HG03460 (cell line): Measurements from ENCODE around the gene HUNK.
"Not testable (repeated sequence)": the region's sequence is repeated elsewhere in the genome, so short reads cannot be mapped to it uniquely, and the experiment has no call there.

ENCODE experiments used
- ATAC-seq: cut with Tn5 transposase; IDR thresholded peaks from one replicate; pipeline ENCODE4 v1.9.1; 2021; ENCODE audit not compliant: unreplicated experiment

Gene HUNK

DNA sequence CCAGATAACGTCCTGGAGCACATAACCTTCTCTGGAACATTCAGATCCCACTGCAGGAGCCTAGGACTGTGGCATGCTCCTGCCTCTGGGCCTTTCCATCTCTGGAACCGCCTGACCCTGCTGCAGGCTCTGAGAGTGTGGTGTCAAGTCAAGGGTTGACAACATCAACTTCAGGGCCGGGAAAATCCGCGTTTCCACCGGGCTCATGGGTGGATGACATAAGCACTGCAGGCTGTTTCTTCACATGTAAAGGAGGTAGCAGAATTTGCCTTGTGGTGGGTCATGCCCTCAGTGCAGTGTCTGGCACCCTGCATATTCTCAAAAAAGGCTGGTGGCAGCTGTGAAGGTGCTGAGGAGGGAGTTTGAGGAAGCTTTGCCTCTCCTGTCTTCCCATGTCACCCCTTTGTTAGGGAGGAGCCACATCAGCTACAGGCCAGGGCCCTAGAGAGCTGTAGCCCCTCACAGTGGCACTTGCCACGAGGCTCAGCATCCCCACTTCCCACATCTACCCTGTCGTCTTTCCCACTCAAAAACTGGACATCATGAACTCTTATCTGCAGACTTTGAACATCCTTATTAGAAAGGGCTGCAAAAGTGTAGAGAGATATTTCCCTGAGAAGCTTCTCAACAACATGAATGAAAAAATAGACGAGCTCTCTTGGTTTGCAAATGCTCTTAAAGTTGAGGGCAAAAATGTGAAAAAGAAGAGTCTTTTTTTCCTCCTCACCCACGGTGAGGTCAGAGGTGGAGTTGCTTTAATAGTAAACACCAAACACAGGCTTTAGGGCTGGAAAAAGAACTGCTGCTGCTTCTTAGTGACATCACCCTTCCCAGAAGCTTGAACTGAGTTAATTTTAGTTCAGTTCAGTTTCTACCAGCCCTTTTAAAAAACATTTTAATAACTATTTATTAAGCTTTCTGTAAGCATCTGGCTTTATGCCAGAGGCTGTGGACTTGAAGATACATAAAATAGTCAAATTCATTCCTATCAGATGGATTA is 121.3 kb downstream of the HUNK start:
- no peak for ATAC-seq

GRCh38 chr21:31997191-31997590 is 124.4 kb downstream of the HUNK start:
- no peak for ATAC-seq

DNA sequence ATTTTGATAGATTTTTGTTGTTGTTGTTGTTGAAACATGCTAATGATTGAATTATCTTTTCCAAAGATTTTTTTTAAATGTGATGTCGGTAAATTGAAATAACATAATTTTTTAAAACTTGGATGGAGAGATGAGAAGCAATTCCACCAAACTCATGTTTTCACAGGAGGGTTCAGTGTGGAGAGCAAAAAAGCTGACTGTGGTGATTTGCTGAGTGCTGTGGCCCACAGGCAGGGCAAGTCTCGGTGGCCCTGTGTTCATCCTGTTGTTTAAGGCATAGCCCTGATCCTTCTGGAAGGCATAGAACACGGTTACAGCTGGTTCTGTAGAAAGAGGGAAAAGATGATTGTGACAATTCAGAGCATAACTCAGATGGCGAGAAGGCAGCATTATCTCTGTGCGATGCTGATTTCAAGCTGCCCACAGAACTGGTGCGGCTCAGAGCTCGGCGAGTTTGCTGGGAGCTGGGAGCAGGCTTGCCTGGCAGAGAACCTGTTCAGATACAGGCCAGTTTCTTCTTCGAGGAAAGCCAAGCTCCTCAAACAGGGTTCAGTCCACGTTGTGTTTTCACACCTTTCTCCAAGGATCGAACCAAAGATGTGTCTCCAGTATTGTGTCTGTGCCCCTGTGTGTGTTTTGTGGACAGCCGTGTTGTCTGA is 127.1 kb downstream of the HUNK start:
- no peak for ATAC-seq

DNA sequence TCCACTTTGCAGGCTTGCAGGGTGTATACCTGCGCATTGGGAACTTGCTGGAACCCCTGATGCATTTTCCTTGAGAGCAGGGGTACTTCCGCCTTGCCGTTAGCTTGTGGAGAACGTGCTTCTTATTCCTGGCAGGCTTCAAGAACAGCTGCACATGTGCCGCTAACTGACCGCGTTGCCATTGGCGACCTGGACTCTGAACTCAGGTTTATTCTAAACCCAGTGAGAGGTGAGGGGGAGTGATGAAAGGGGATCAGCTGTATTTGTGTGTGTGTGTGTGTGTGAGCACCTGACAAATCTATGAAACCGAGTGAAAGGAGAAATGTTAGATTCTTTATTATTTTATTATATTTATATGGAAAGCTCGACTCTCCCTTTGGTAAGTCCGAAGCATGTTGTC is 128.6 kb downstream of the HUNK start:
- ATAC-seq: no peak

- ATAC-seq: no peak
Observed at GRCh38 chr21:32003411-32003810, 130.6 kb downstream of the HUNK start.

- no peak for ATAC-seq
Observed at GRCh38 chr21:32004291-32004690, 131.5 kb downstream of the HUNK start.

- ATAC-seq: no peak
Observed at GRCh38 chr21:32007456-32007855, 134.6 kb downstream of the HUNK start.

- no peak for ATAC-seq
Observed at GRCh38 chr21:32008714-32009113, 135.9 kb downstream of the HUNK start.

- no peak for ATAC-seq
Observed at GRCh38 chr21:32009263-32009662, 136.4 kb downstream of the HUNK start.

GRCh38 chr21:32015461-32016139 is 142.8 kb downstream of the HUNK start:
- ATAC-seq: no peak

DNA sequence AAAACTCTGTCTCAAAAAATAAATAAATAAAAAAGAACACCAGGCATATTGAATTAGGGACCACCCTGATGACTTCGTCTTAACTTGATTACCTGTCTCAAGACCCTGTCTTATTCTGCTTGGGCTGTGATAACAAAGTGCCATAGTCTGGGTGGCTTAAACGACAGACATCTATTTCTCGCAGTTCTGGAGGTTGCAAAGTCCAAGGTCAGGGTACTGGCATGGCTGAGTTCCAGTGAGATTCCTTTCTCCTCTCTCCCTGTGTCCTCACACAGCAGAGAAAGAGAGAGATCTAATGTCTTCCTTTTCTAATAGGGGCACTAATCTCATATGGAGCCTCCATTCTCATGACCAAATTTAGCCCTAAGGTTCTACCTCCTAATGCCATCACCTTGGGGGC is 145.6 kb downstream of the HUNK start:
- ATAC-seq: no peak

DNA sequence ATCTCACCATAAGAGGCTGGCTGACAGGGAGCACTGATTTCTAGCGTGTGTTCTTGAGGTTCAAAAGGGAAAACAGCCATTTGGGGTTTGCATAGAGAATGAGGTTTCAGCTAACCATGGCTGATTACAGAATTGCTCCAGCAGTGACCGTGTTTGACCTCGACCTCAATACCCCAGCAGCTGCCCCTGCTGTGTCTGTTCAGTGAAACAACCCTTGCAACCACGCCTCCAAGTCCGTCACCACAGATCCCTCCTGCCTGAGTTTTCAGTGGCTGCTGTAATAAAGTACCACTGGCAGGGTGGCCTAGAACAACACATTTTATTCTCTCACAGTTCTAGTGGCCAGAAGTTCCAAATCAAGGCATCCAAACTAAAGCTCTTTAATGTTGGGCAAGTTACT is 147.7 kb downstream of the HUNK start:
- no peak for ATAC-seq

DNA sequence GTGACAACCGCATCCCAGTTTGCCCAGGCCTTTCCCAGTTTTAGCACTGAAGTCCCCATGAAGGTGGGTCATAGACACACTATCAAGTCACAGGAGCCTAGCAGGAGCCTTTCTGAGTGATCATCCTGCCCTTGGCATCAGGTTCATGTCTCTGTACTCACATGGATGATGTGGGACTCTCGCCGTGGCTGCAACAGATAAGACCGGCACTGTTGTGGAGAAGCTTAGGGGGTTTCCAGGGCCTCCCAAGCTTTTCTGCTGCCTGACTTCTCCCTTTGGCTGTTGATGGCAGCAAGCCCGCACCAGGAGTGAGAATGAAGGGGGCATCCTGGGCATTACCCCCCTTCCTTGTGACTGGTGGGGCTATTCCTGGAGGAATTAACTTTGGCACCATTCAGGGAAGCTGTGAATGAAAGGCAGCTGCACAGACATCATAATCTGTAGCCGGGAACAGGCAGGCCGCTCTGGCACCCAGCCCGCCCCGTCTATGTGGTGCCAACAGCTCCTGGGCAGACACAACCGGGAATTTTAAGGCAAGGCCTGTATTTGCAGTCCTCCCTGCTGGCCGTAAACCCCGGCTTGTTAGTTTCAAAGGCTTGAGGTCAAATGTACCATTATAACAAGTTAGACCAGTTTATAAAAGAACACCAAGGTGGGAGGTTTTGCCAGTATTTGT is 148.6 kb downstream of the HUNK start:
- no peak for ATAC-seq

DNA sequence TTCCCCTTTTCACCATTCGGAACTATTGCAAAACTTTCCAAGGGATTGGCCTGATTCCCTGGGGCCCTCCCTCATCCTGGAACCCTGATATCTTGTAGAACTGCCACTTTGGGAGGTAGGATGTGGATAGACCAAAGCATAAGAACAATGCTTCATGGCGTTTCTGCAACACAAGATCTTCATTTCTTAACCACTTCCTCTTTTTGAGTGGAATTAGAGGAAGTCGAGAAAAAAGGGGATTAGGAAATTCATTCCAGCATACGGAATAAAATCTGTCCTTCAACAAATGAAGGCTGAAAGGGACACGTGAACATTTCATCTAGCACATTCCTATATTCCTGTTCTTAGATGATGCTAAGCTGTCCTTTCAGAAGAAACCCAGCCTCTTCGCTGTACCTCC is 149.3 kb downstream of the HUNK start:
- no peak for ATAC-seq

- ATAC-seq: no peak
Observed at GRCh38 chr21:32030146-32030652, 157.4 kb downstream of the HUNK start.

DNA sequence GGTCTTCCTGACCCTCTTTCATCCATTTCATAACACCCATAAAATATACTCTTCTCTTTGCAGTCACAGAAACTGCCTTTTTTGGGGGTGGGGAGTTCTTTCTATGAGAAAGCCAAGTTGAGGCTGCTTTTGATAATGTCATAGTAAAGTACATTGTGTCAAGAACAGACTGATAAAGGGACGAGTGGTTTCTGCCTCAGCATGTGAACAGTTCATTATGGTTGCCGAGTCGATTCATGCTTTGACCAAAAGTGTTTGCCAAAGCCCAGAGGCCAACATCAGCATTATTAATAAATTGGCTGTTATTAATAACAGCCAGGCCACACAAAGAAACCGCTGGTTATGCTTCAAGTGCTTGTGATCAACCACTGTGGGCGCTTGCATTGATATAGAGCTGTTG is 162.0 kb downstream of the HUNK start:
- no peak for ATAC-seq

DNA sequence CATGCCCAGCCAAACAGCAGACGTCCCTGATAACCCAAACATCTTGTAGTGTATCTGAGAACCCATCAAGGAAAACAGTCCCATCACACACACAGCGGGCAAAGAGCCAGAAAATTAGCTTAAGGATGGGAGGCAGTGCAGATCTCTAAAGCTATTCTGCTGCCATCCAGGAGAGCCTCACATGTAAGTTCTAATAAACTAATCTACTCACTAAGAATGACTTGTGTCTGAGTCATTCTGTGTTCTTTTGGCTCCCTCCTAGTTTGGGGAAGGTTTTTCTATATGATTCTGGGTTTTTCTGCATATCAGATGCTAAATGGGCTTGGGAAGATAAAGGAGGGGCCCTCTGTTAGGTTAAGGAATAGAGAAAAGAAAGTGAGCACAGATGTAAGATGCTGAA is 162.8 kb downstream of the HUNK start:
- ATAC-seq: no peak

DNA sequence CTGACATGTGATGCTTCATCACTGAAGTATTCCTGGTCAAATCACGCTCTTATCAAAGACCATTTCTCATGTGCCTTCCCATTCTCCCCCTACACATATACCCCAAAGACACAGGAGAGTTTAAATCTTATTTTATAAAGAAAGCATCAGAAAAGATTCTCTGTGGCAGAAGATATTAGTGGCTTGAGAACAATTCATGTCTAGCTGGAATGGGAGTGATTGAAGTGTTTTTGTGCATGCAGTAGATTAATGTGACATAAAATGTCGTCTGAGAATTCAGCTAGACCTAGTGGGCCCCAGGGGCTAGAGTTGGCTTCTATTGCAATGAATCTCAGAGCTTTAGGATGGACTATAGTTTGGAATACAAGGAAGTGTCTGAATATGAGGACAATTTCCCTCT is 163.9 kb downstream of the HUNK start:
- ATAC-seq: no peak

GRCh38 chr21:32038751-32039150 is 165.9 kb downstream of the HUNK start:
- not testable (repeated sequence) for ATAC-seq

GRCh38 chr21:32043458-32043857 is 170.6 kb downstream of the HUNK start:
- ATAC-seq: no peak
